HCT116 (cell line): ENCODE results near the gene KIR3DL1.

Experiments
- CTCF ChIP-seq, 3 experiments: fragments of 200-600 bp in 1 of 3; sonication (generic) in 1 of 3; IDR thresholded peaks in 2 of 3; conservative IDR thresholded peaks in 1 of 3; 2 replicates each; pipeline ENCODE4 v1.5.1; 2012 to 2017; ENCODE audit warnings: low read depth in 2 of 3, low read length in 2 of 3, antibody characterized with exemption in 1 of 3, borderline replicate concordance in 1 of 3, control low read depth in 1 of 3, mild to moderate bottlenecking in 1 of 3, mixed read lengths in 1 of 3, mixed run types in 1 of 3, moderate library complexity in 1 of 3; ENCODE audit not compliant: insufficient read depth in 1 of 3
- EZH2 ChIP-seq: fragments of 200-600 bp; sonication (generic); IDR thresholded peaks from 2 replicates; pipeline ENCODE4 v1.6.1; 2017; ENCODE audit warnings: antibody characterized with exemption, mixed run types
- EZH2phosphoT487 ChIP-seq: fragments of 200-600 bp; IDR thresholded peaks from 2 replicates; pipeline ENCODE4 v1.6.1; 2018; ENCODE audit warnings: antibody characterized with exemption, borderline replicate concordance
- POLR2A ChIP-seq: IDR thresholded peaks from 2 replicates; pipeline ENCODE4 v1.7.0; 2011; ENCODE audit warnings: borderline replicate concordance; ENCODE audit not compliant: insufficient read depth, insufficient read length; ENCODE audit errors: extremely low read depth
- POLR2AphosphoS5 ChIP-seq: IDR thresholded peaks from 2 replicates; pipeline ENCODE4 v1.6.1; 2011; ENCODE audit warnings: mild to moderate bottlenecking, low read depth, low read length, moderate library complexity
- RAD21 ChIP-seq: IDR thresholded peaks from 2 replicates; pipeline ENCODE4 v1.6.1; 2012; ENCODE audit warnings: low read depth, mild to moderate bottlenecking
- SP1 ChIP-seq: IDR thresholded peaks from 2 replicates; pipeline ENCODE4 v1.6.1; 2012; ENCODE audit warnings: low read depth
- ZNF274 ChIP-seq: fragments of 200-500 bp; sonication (Bioruptor generic); IDR thresholded peaks from 2 replicates; pipeline ENCODE4 v1.6.1; 2014; ENCODE audit warnings: mild to moderate bottlenecking, low read depth, low read length, inconsistent platforms
- TF ChIP-seq, protein P1 (sequence below): IDR thresholded peaks from 2 replicates; pipeline ENCODE4 v1.6.1; 2012; ENCODE audit warnings: low read depth

DNA sequence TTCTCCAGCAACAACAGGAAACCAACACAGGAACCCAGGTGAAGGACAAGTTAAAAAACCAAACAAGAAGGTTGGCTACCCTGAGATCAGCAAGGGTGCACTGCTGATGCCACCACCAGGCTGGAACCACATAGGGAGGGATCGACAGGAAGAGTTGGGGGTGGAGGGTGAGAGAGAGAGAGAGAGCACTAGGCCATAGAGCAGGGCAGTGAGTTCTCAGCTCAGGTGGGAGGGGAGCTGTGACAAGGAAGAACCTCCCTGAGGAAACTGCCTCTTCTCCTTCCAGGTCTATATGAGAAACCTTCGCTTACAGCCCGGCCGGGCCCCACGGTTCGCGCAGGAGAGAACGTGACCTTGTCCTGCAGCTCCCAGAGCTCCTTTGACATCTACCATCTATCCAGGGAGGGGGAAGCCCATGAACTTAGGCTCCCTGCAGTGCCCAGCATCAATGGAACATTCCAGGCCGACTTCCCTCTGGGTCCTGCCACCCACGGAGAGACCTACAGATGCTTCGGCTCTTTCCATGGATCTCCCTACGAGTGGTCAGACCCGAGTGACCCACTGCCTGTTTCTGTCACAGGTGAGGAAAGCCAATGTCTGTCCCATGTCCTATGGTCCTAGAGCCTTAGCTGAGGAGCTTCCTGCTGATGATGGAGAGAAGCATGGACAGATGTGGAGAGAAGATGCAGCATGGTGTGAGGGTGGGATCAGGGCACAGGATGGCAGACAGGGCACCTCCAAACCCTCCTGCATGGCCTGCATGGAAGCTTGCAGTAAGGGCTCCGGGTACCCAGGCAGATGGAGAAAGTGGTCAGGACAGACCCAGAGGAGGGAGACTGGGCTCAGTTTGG is 10.4 kb upstream of the KIR3DL1 start:
- TF ChIP-seq, protein P1, sequence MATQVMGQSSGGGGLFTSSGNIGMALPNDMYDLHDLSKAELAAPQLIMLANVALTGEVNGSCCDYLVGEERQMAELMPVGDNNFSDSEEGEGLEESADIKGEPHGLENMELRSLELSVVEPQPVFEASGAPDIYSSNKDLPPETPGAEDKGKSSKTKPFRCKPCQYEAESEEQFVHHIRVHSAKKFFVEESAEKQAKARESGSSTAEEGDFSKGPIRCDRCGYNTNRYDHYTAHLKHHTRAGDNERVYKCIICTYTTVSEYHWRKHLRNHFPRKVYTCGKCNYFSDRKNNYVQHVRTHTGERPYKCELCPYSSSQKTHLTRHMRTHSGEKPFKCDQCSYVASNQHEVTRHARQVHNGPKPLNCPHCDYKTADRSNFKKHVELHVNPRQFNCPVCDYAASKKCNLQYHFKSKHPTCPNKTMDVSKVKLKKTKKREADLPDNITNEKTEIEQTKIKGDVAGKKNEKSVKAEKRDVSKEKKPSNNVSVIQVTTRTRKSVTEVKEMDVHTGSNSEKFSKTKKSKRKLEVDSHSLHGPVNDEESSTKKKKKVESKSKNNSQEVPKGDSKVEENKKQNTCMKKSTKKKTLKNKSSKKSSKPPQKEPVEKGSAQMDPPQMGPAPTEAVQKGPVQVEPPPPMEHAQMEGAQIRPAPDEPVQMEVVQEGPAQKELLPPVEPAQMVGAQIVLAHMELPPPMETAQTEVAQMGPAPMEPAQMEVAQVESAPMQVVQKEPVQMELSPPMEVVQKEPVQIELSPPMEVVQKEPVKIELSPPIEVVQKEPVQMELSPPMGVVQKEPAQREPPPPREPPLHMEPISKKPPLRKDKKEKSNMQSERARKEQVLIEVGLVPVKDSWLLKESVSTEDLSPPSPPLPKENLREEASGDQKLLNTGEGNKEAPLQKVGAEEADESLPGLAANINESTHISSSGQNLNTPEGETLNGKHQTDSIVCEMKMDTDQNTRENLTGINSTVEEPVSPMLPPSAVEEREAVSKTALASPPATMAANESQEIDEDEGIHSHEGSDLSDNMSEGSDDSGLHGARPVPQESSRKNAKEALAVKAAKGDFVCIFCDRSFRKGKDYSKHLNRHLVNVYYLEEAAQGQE, result no peak
- no peak for TF ChIP-seq EZH2
- no peak for TF ChIP-seq CTCF (IDR thresholded peaks at IDR 0.05 in 2 of 3, conservative IDR thresholded peaks at IDR 0.05 in 1 of 3; ENCODE audit: borderline replicate concordance in 1 of 3, insufficient read depth in 1 of 3, low read depth in 2 of 3, low read length in 2 of 3)
- no peak for TF ChIP-seq SP1
- no peak for TF ChIP-seq ZNF274
- TF ChIP-seq POLR2A, result no peak
- no peak for TF ChIP-seq POLR2AphosphoS5
- no peak for TF ChIP-seq RAD21
- TF ChIP-seq EZH2phosphoT487, result no peak
